Right atrium auricular region (tissue), 2 donors: Measurements from ENCODE around the gene SLC34A1. TPM values are rescaled to one million over a fixed set of nuclear protein-coding genes. Genes with fewer than 3 reads are reported as not detected.

ENCODE experiments used
- DNase-seq: peaks from one replicate; pipeline ENCODE4 v3.0.0-alpha.2; 2019; ENCODE audit warnings: low spot score
- H3K27ac ChIP-seq, 2 donors: fragments of 200-600 bp; sonication (generic); 1 replicate in 1 of 2; 2 replicates in 1 of 2; pipeline ENCODE4 v1.5.1; 2016 to 2019
- H3K27me3 ChIP-seq, 2 donors: fragments of 200-600 bp; sonication (generic); one replicate each; pipeline versions ENCODE4 v1.5.1 to v1.6.0; 2017 to 2019
- H3K36me3 ChIP-seq: fragments of 200-600 bp; sonication (generic); one replicate; pipeline ENCODE4 v1.5.1; 2016
- H3K4me1 ChIP-seq, 2 donors: fragments of 200-600 bp; sonication (generic); one replicate each; pipeline versions ENCODE4 v1.5.1 to v1.6.0; 2017 to 2019
- H3K4me3 ChIP-seq, 2 donors: fragments of 200-600 bp; sonication (generic); 1 replicate in 1 of 2; 2 replicates in 1 of 2; pipeline ENCODE4 v1.5.1; 2017 to 2019; ENCODE audit warnings: mild to moderate bottlenecking in 1 of 2, moderate library complexity in 1 of 2
- H3K9me3 ChIP-seq, 2 donors: fragments of 200-600 bp; sonication (generic); one replicate each; pipeline ENCODE4 v1.5.1; 2019
- total RNA-seq, 2 donors: library from RNA; depleted of rRNA; stranded (reverse); fragments of >200 nt; gene quantifications; one replicate each; pipeline ENCODE4 v1.1.0, GENCODE V29; 2016
- TF ChIP-seq, protein P1 (sequence below), 2 donors: fragments of 200-600 bp; sonication (generic); IDR thresholded peaks; one replicate each; pipeline ENCODE4 v1.5.1; 2019; ENCODE audit warnings: antibody characterized with exemption in 2 of 2

SLC34A1 gene
- total RNA-seq: not detected

- H3K27me3 ChIP-seq: no peaks in the 10 kb centered on the region
- H3K9me3 ChIP-seq: no peaks in the 10 kb centered on the region
- H3K27ac ChIP-seq: no peak within 1 kb of the TSS
- no peaks in the 10 kb centered on the region for H3K36me3 ChIP-seq
- TF ChIP-seq, protein P1, sequence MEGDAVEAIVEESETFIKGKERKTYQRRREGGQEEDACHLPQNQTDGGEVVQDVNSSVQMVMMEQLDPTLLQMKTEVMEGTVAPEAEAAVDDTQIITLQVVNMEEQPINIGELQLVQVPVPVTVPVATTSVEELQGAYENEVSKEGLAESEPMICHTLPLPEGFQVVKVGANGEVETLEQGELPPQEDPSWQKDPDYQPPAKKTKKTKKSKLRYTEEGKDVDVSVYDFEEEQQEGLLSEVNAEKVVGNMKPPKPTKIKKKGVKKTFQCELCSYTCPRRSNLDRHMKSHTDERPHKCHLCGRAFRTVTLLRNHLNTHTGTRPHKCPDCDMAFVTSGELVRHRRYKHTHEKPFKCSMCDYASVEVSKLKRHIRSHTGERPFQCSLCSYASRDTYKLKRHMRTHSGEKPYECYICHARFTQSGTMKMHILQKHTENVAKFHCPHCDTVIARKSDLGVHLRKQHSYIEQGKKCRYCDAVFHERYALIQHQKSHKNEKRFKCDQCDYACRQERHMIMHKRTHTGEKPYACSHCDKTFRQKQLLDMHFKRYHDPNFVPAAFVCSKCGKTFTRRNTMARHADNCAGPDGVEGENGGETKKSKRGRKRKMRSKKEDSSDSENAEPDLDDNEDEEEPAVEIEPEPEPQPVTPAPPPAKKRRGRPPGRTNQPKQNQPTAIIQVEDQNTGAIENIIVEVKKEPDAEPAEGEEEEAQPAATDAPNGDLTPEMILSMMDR (IDR thresholded peaks at IDR 0.05): no peak
- no peaks in the 10 kb centered on the region for H3K4me1 ChIP-seq
- no peak for DNase-seq
- H3K4me3 ChIP-seq: no peak within 1 kb of the TSS
Observed at GRCh38 chr5:177384134-177384533, at the start of gene SLC34A1. TSS of gene SLC34A1 (plus strand) at chr5:177384434. CDS start at chr5:177385742, 1,308 bp downstream.

- peak overlapping the region; percentile 37 to 48 for H3K27ac ChIP-seq
- TF ChIP-seq, protein P1 (IDR thresholded peaks at IDR 0.05): no peak
Observed at GRCh38 chr5:177334781-177335700, 49.2 kb upstream of the SLC34A1 start.

DNA sequence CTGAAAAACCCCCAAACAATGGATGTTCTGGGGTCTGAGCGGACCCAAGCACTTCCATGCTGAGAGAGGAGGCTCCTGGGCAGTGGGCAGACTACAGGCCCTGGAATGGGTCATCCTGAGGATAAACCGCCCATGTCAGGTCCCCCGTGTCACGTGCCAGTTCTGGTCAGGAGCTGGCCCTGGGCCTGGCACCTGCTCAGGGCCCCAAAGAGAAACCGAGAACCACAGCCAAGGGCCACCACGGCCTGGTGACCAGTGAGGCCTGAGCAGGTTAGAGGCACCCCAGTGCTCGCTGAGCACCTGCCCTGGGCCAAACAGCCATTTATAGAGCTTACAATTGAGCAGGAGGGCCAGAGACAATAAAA lies 48.6 kb upstream of the SLC34A1 start:
- H3K36me3 ChIP-seq: peaks cover 81% of the 10 kb centered on the region
- peaks cover 0 to 25% of the 10 kb centered on the region in 2 donors for H3K4me1 ChIP-seq
- DNase-seq: no peak
- H3K27ac ChIP-seq: peak overlapping the region; percentile 37 to 48
- TF ChIP-seq, protein P1 (IDR thresholded peaks at IDR 0.05): no peak
- no peak overlapping the region for H3K4me3 ChIP-seq
- no peaks in the 10 kb centered on the region for H3K27me3 ChIP-seq
- no peaks in the 10 kb centered on the region for H3K9me3 ChIP-seq

More at GRCh38 chr5:177334781-177335700, 49.2 kb upstream of the SLC34A1 start:
- Histone ChIP-seq H3K4me3 (no peak overlapping the region), H3K27me3 (no peaks in the 10 kb centered on the region), H3K36me3 (peaks cover 81% of the 10 kb centered on the region), H3K9me3 (no peaks in the 10 kb centered on the region), H3K4me1 (peaks cover 0 to 25% of the 10 kb centered on the region in 2 donors)
- DNase-seq: no peak

DNA sequence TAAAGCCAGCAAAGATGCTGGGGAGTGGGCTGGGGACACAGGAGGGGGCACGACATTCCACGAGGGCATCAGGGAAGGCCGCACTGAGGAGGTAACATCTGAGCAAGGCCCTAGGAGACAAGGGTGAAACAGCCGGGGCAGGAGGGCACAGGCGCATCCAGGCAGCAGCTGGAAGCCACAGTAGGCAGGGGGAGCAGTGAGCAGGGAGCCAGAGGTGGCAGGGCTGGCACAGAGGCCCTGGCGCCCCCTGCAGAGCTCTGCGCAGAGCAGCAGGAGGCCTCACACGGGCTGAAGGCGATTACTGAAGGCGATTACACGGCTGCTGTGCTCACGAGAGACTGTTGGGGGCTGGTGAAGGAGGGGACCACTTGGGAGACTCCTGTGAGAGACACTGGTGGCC lies 48.1 kb upstream of the SLC34A1 start:
- DNase-seq: no peak
- H3K36me3 ChIP-seq: peaks cover 81% of the 10 kb centered on the region
- no peak overlapping the region for H3K4me3 ChIP-seq
- peak overlapping the region in 1 of 2 donors; percentile 37 for H3K27ac ChIP-seq
- no peaks in the 10 kb centered on the region for H3K9me3 ChIP-seq
- TF ChIP-seq, protein P1 (IDR thresholded peaks at IDR 0.05): peak in 1 of 2 donors; percentile 33
- H3K27me3 ChIP-seq: no peaks in the 10 kb centered on the region
- H3K4me1 ChIP-seq: peaks cover 0 to 25% of the 10 kb centered on the region in 2 donors

GRCh38 chr5:177336603-177337494 lies 47.4 kb upstream of the SLC34A1 start:
- TF ChIP-seq, protein P1 (IDR thresholded peaks at IDR 0.05): no peak
- H3K4me3 ChIP-seq: no peak overlapping the region
- peaks cover 0 to 25% of the 10 kb centered on the region in 2 donors for H3K4me1 ChIP-seq
- H3K9me3 ChIP-seq: no peaks in the 10 kb centered on the region
- DNase-seq: no peak
- H3K27ac ChIP-seq: no peak overlapping the region
- no peaks in the 10 kb centered on the region for H3K27me3 ChIP-seq
- H3K36me3 ChIP-seq: peaks cover 81% of the 10 kb centered on the region
